Parathyroid adenoma (tissue), 2 donors: Measurements from ENCODE around the gene TNFRSF8.

ENCODE experiments used
- H2AFZ ChIP-seq: fragments of 300-600 bp; sonication (generic); one replicate; pipeline ENCODE4 v1.7.0; 2017; ENCODE audit warnings: antibody characterized with exemption, mild to moderate bottlenecking
- H3K27ac ChIP-seq: fragments of 300-600 bp; sonication (generic); one replicate; pipeline ENCODE4 v1.7.0; 2017
- H3K27me3 ChIP-seq: fragments of 300-600 bp; sonication (generic); one replicate; pipeline ENCODE4 v1.7.0; 2017; ENCODE audit warnings: low read length; ENCODE audit not compliant: control insufficient read depth, insufficient read depth
- H3K36me3 ChIP-seq: fragments of 300-600 bp; sonication (generic); one replicate; pipeline ENCODE4 v1.7.0; 2017; ENCODE audit warnings: low read length; ENCODE audit not compliant: control insufficient read depth, insufficient read depth
- H3K4me1 ChIP-seq: fragments of 300-600 bp; sonication (generic); one replicate; pipeline ENCODE4 v1.7.0; 2017; ENCODE audit warnings: control low read depth
- H3K4me2 ChIP-seq: fragments of 300-600 bp; sonication (generic); one replicate; pipeline ENCODE4 v1.7.0; 2017; ENCODE audit warnings: low read length
- H3K4me3 ChIP-seq: fragments of 300-600 bp; sonication (generic); one replicate; pipeline ENCODE4 v1.7.0; 2017; ENCODE audit warnings: low read depth, low read length
- H3K79me2 ChIP-seq: fragments of 300-600 bp; sonication (generic); one replicate; pipeline ENCODE4 v1.7.0; 2017; ENCODE audit warnings: control low read depth
- H3K9ac ChIP-seq: fragments of 300-600 bp; sonication (generic); one replicate; pipeline ENCODE4 v1.7.0; 2017; ENCODE audit warnings: mild to moderate bottlenecking
- H3K9me3 ChIP-seq: fragments of 300-600 bp; sonication (generic); one replicate; pipeline ENCODE4 v1.7.0; 2017; ENCODE audit warnings: low read length; ENCODE audit not compliant: control insufficient read depth
- CTCF ChIP-seq: fragments of 300-600 bp; sonication (generic); IDR thresholded peaks from one replicate; pipeline ENCODE4 v1.7.0; 2017; ENCODE audit warnings: antibody characterized with exemption, mild to moderate bottlenecking
- donor health status: primary hyperparathyroidism.

Gene TNFRSF8

DNA sequence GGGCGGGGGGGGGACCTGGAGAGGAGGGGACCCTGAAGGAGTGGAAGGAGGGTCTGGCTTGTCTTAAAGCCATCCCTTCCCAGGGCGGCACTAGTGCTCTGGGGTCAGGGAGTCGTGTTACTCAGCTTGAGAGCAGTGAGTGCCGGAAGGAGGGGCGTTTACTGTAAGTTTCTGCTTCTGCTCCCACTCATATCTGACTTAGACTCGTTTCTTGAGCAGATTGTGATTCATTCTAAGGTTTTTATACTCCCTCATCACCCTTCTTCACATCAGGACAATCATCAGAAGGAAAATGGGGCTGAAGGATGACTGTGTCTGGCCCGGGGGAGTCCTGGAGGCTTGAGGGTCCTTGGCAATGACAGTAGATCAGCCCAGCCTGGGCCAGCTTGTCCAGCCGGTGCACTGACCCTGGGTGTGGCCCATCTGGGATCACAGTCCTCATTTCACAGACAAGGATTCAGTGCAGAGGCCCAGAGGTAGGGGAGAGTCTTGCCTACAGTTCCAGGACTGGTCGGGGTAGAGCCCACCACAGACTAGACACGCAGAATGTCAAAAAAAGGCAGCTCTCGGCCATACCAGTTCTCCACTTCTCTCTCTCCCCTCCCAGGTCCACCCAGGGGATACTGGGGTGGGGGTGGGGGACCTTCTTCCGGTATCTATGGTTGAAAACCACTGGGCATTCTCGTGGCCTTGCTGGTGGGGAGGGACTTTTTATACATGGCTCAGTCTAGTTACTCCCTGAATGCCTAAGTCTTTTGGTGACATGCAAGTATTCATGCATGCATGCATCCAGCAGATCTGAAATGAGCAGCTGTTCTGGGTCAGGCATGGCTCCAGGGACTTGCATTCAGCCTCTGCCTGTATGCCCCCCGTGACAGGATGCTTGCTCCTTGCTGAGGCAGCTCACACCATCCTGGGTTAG, 5.1 kb downstream of the TNFRSF8 start:
- peaks cover 5% of the 10 kb centered on the region for H3K27me3 ChIP-seq
- no peak overlapping the region for H3K27ac ChIP-seq
- no peak overlapping the region for H3K9ac ChIP-seq
- TF ChIP-seq CTCF, result no peak
- no peaks in the 10 kb centered on the region for H3K36me3 ChIP-seq
- H3K79me2 ChIP-seq, result no peaks in the 10 kb centered on the region
- H3K4me2 ChIP-seq, result no peak overlapping the region
- no peak overlapping the region for H3K4me3 ChIP-seq
- no peak overlapping the region for H2AFZ ChIP-seq
- H3K9me3 ChIP-seq, result no peaks in the 10 kb centered on the region
- no peaks in the 10 kb centered on the region for H3K4me1 ChIP-seq

- no peak overlapping the region for H3K4me2 ChIP-seq
- no peak overlapping the region for H3K27ac ChIP-seq
- H2AFZ ChIP-seq, result no peak overlapping the region
- no peak overlapping the region for H3K4me3 ChIP-seq
- H3K79me2 ChIP-seq, result no peaks in the 10 kb centered on the region
- no peak for TF ChIP-seq CTCF
- H3K27me3 ChIP-seq, result peaks cover 2% of the 10 kb centered on the region
- H3K36me3 ChIP-seq, result no peaks in the 10 kb centered on the region
- H3K4me1 ChIP-seq, result no peaks in the 10 kb centered on the region
- no peak overlapping the region for H3K9ac ChIP-seq
- H3K9me3 ChIP-seq, result no peaks in the 10 kb centered on the region
Observed at GRCh38 chr1:12069623-12070244, 6.6 kb downstream of the TNFRSF8 start.

- Histone ChIP-seq H3K9ac (no peak overlapping the region), H3K9me3 (no peaks in the 10 kb centered on the region), H3K4me1 (no peaks in the 10 kb centered on the region), H3K27ac (no peak overlapping the region), H3K79me2 (no peaks in the 10 kb centered on the region), H3K4me3 (no peak overlapping the region), H3K27me3 (peaks cover 2% of the 10 kb centered on the region), H3K36me3 (no peaks in the 10 kb centered on the region), H2AFZ (no peak overlapping the region), H3K4me2 (no peak overlapping the region)
- TF ChIP-seq CTCF, result no peak
Observed at GRCh38 chr1:12071892-12072291, 8.8 kb downstream of the TNFRSF8 start.

DNA sequence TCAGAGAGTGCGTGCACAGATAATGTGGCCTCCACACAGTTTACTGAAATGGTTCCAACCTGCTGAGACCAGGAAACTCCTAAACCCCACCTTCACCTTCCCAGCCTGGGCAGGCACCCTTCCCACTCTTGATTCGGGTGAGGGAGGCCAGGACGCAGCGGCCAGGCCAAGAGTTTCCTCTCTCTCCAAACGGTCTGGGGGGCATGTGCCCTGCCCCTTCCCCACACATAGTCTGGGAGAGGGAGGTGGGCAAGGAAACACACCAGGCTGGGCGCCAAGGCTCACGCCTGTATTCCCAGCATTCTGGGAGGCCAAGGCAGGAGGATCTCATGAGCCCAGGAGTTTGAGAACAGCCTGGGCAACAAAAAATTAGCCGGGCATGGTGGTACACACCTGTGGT, 9.6 kb downstream of the TNFRSF8 start:
- Histone ChIP-seq H3K4me3 (no peak overlapping the region), H3K9ac (no peak overlapping the region), H3K27ac (no peak overlapping the region), H3K36me3 (no peaks in the 10 kb centered on the region), H3K9me3 (no peaks in the 10 kb centered on the region), H3K79me2 (no peaks in the 10 kb centered on the region), H3K4me1 (no peaks in the 10 kb centered on the region), H3K27me3 (peaks cover 2% of the 10 kb centered on the region), H3K4me2 (no peak overlapping the region), H2AFZ (no peak overlapping the region)
- no peak for TF ChIP-seq CTCF
